Mesothelial cell of epicardium (in vitro differentiated cells): Measurements from ENCODE around the gene RPL23. TPM values are rescaled to one million over a fixed set of nuclear protein-coding genes. Genes with fewer than 3 reads are reported as not detected.

Experiments
- DNase-seq, 2 experiments: peaks; one replicate each; pipeline ENCODE4 v3.0.0; 2021; ENCODE audit warnings: low spot score in 2 of 2; ENCODE audit not compliant: unreplicated experiment in 2 of 2
- H3K27ac Mint-ChIP-seq: 2 replicates; pipeline ENCODE4 v1.8.0; 2021; ENCODE audit warnings: mixed read lengths
- H3K27me3 Mint-ChIP-seq: 2 replicates; pipeline ENCODE4 v1.8.0; 2021; ENCODE audit warnings: low read depth, mixed read lengths
- H3K36me3 Mint-ChIP-seq: 2 replicates; pipeline ENCODE4 v1.8.0; 2021; ENCODE audit warnings: mixed read lengths
- H3K4me1 Mint-ChIP-seq: 2 replicates; pipeline ENCODE4 v1.8.0; 2021; ENCODE audit warnings: mixed read lengths
- H3K4me3 Mint-ChIP-seq: 2 replicates; pipeline ENCODE4 v1.8.0; 2021; ENCODE audit warnings: mild to moderate bottlenecking, moderate library complexity, mixed read lengths
- H3K9me3 Mint-ChIP-seq: 2 replicates; pipeline ENCODE4 v1.8.0; 2021; ENCODE audit warnings: mixed read lengths
- total RNA-seq: library from RNA; stranded (reverse); gene quantifications from 3 replicates; pipeline ENCODE4 v1.2.1, GENCODE V29; 2021
- TF ChIP-seq, protein P1 (sequence below): fragments of 200-600 bp; sonication (generic); IDR thresholded peaks from one replicate; pipeline ENCODE4 v1.5.0; 2021; ENCODE audit warnings: antibody characterized with exemption; ENCODE audit not compliant: unreplicated experiment

The RPL23 gene
- total RNA-seq, 1 donor from 2014 or later: 1,597 TPM

DNA sequence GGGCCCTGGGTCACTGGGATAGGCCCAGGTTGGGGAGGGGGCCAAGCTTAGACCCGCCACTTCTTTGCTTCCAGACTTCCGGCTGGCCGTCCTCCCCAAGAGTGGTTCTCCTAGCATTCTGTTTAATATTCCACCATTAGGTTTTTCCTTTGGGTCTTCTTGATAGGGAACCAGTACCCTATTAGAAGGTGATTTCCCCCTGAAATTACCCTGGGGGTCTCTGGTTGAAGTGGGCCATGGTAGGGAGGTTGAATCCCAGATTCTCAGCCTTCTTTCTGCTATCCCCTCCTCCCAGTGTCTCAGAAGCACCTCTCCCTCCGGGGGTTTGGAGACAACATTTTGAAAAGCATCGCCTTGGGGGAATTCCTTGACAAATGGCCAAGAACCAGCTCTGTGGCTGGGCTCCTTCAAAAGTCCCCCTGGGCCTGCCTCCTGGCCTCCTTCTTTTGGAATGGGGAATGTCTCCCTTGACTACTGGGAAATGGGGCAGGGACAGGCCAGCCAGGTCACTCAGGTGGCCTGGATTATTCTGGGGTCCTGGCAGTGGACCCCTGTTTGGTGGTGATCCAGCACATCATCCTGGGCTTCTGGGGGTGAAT is 22.1 kb upstream of the RPL23 start:
- peaks cover 73% of the 10 kb centered on the region for H3K4me1 Mint-ChIP-seq
- H3K4me3 Mint-ChIP-seq: peak overlapping the region; percentile 41
- TF ChIP-seq, protein P1, sequence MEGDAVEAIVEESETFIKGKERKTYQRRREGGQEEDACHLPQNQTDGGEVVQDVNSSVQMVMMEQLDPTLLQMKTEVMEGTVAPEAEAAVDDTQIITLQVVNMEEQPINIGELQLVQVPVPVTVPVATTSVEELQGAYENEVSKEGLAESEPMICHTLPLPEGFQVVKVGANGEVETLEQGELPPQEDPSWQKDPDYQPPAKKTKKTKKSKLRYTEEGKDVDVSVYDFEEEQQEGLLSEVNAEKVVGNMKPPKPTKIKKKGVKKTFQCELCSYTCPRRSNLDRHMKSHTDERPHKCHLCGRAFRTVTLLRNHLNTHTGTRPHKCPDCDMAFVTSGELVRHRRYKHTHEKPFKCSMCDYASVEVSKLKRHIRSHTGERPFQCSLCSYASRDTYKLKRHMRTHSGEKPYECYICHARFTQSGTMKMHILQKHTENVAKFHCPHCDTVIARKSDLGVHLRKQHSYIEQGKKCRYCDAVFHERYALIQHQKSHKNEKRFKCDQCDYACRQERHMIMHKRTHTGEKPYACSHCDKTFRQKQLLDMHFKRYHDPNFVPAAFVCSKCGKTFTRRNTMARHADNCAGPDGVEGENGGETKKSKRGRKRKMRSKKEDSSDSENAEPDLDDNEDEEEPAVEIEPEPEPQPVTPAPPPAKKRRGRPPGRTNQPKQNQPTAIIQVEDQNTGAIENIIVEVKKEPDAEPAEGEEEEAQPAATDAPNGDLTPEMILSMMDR: no peak
- DNase-seq: no peak
- H3K36me3 Mint-ChIP-seq: peaks cover 8% of the 10 kb centered on the region
- H3K27me3 Mint-ChIP-seq: no peaks in the 10 kb centered on the region
- peak overlapping the region; percentile 94 for H3K27ac Mint-ChIP-seq
- H3K9me3 Mint-ChIP-seq: no peaks in the 10 kb centered on the region

DNA sequence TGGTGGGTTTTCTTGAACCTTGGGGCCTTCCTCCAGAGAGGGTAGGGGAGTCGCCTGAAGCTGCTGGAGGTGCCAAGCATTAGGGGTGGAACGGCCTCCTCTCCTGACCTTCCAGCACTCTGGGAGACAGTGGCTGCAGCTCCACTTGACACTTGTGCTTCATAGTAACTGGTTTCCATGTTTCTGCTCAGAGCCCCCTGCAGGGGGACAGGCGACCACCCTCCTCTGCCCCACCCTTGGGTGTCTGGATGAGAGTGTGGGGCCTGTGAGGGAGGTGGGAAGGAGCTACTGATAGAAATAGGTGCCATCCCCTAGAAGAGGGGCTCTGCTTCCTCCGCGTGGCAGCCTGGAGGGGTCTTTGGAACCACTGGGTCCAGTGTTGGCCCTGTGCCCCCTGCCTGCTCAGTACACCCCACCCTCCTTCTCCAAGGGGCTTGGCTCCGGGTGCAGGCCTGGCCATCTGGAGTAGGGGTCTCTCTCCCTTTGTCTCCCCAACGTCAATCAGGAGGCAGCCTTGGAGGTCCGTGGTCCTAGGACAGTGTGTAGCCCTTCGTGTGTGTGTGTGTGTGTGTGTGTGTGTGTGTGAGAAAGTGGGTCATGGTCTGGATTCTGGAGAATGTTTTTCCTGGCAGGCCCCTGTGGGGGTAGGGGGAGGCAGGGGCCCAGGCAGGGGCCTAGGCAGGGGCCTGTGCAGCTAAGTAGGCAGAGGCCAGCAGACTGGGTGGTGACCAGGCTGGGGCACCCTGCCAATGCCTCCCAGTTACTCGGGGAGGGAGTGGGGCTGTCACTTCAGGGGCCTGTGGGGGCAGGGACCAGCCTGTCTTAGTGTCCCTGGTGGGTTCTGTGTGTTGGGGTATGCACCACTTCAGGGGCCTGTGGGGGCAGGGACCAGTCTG is 21.2 kb upstream of the RPL23 start:
- Mint-ChIP-seq H3K27ac (peak overlapping the region; percentile 94), H3K4me1 (peaks cover 64% of the 10 kb centered on the region), H3K4me3 (peak overlapping the region; percentile 42), H3K27me3 (no peaks in the 10 kb centered on the region), H3K36me3 (peaks cover 8% of the 10 kb centered on the region), H3K9me3 (no peaks in the 10 kb centered on the region)
- TF ChIP-seq, protein P1: no peak
- DNase-seq: no peak

DNA sequence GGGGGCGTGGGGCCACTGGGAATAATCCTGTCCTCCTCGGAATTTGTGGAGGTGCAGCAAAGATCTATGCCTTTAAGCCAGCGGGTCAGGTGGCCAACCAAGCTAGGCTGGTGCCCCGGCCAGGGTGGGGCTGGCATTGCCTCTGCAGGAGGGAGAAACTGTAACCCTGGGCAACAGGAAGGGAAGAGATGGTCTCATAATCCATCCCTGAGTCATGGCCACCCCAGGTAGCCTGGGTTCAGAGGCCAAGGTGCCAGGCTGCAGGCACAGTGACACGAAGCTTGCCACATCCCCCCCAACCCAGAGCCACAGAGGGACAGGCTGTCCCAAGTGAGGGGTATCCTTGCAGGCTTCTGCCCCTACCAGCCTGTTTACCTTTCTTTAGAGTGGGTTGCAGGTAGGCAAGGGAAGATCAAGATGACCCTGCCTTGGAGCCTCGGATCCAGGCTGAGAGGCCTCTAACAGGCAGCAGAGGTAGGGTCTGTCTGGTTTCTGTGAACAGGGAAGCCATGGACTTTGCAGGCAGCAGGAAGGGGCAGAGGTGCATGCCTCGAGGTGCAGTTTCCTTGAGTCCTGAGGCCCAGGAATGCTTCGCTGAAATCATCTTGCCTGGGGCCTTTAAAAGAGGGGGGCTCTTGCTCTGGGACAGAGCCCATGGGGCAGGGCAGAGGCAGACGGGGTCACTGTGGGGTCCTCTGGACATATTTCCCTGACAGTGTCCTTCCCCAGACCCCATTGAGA is 20.3 kb upstream of the RPL23 start:
- peaks cover 5% of the 10 kb centered on the region for H3K36me3 Mint-ChIP-seq
- TF ChIP-seq, protein P1: no peak
- no peaks in the 10 kb centered on the region for H3K27me3 Mint-ChIP-seq
- H3K4me3 Mint-ChIP-seq: peak overlapping the region; percentile 42
- no peaks in the 10 kb centered on the region for H3K9me3 Mint-ChIP-seq
- H3K27ac Mint-ChIP-seq: peak overlapping the region; percentile 94
- H3K4me1 Mint-ChIP-seq: peaks cover 61% of the 10 kb centered on the region
- DNase-seq: no peak

DNA sequence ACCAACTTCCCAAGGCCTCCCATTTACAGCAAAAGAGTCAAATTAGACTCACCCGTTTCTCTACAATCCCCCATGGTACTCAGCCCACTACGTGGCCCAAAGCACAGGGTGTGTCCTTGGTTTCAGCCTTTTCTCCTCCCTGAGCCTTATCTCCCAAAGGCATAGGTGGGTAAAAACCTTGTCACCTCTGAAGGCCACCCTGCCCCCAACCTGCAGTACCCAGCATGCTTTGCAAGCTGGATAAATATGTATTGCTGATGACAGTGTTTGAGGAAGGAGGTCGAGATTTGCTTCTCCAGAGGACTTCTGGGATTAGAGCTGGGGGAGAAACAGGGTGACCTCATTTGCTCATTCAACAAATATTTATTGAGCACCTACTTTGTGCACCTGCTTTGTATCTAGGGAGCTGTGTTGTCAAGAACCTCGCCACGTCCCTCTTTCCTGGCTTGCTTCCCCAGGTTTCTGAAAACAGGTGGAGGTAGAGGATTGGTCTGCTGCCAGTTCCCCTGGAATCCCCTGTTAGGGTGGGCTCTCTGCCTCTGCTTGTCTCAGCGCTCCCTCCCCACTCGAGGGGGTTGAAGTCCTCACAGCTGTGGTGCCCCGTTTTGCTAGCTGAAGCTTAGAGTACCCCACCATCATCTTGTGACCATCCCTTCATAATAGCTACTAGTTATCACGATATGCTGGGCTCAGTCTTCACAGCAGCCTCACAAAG is 19.3 kb upstream of the RPL23 start:
- H3K4me1 Mint-ChIP-seq: peaks cover 59% of the 10 kb centered on the region
- no peaks in the 10 kb centered on the region for H3K9me3 Mint-ChIP-seq
- H3K4me3 Mint-ChIP-seq: peak overlapping the region; percentile 100
- H3K27me3 Mint-ChIP-seq: no peaks in the 10 kb centered on the region
- peak overlapping the region; percentile 89 for H3K27ac Mint-ChIP-seq
- TF ChIP-seq, protein P1: no peak
- H3K36me3 Mint-ChIP-seq: peaks cover under 1% of the 10 kb centered on the region
- no peak for DNase-seq

DNA sequence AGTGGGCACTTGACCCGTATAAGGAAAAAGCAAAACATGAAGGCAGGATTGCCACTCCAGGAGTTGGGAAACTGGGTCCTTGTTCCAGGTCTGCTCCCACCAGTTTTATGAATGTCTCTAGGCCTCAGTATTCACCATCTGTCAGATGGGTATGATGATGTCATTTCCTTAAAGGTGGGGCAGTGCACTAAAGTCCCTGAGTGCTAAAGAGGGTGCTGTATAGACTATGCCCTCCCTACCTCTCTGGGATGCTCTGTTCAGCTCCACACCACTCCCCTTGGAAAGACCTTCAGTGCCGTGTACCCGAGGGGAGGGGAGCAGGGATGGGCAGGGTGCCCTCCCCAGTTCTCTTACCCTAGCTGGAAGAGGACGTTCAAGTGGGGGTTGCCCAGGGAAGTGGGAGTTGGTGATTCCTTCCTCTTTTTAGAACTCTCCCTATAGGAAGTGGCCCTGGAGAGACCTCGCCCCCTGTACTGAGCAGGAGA is 18.5 kb upstream of the RPL23 start:
- Mint-ChIP-seq H3K27me3 (no peaks in the 10 kb centered on the region), H3K4me1 (peaks cover 61% of the 10 kb centered on the region), H3K27ac (peak overlapping the region; percentile 89), H3K9me3 (no peaks in the 10 kb centered on the region), H3K4me3 (peak overlapping the region; percentile 100), H3K36me3 (no peaks in the 10 kb centered on the region)
- TF ChIP-seq, protein P1: no peak
- no peak for DNase-seq
